Astrocyte (in vitro differentiated cells and primary cell): Measurements from ENCODE around the gene ADAMTSL2.

Source experiments
- CTCF ChIP-seq: IDR thresholded peaks from 2 replicates; pipeline ENCODE4 v1.5.1; 2011; ENCODE audit warnings: low read depth, mild to moderate bottlenecking, inconsistent platforms, low read length, moderate library complexity; ENCODE audit not compliant: insufficient read depth
- EZH2 ChIP-seq: IDR thresholded peaks from 2 replicates; pipeline ENCODE4 v1.6.1; 2012; ENCODE audit warnings: mild to moderate bottlenecking, low read length, inconsistent platforms; ENCODE audit not compliant: insufficient read depth

- TF ChIP-seq CTCF: no peak
- no peak for TF ChIP-seq EZH2
Observed at GRCh38 chr9:133546287-133546680, 11.8 kb downstream of the ADAMTSL2 start.
